HL-60 (cell line): ENCODE results near the gene KLF12.

Experiments
- DNase-seq, 2 experiments: peaks; one replicate each; pipeline ENCODE4 v3.0.0-alpha.2; 2010 to 2020; ENCODE audit warnings: low read depth in 1 of 2, low spot score in 1 of 2
- H3K27ac ChIP-seq: fragments of 250-450 bp; sonication (Bioruptor Pico); replicated peaks from 2 replicates; pipeline ENCODE4 v1.5.1; 2020; ENCODE audit warnings: mild to moderate bottlenecking, moderate library complexity
- H3K27me3 ChIP-seq: fragments of 250-450 bp; sonication (Bioruptor Pico); 2 replicates; pipeline ENCODE4 v1.5.1; 2021; ENCODE audit warnings: mild to moderate bottlenecking, moderate library complexity; ENCODE audit not compliant: insufficient read depth, poor library complexity, severe bottlenecking
- H3K4me3 ChIP-seq: replicated peaks from 2 replicates; pipeline ENCODE4 v1.5.1; 2011; ENCODE audit warnings: mild to moderate bottlenecking, control low read depth, low read length; ENCODE audit not compliant: insufficient read depth
- GABPA ChIP-seq: IDR thresholded peaks from 2 replicates; pipeline ENCODE4 v1.6.1; 2012; ENCODE audit warnings: low read depth
- POLR2AphosphoS5 ChIP-seq: IDR thresholded peaks from 2 replicates; pipeline ENCODE4 v1.6.1; 2012; ENCODE audit warnings: low read depth
- REST ChIP-seq: IDR thresholded peaks from 2 replicates; pipeline ENCODE4 v1.6.1; 2012; ENCODE audit warnings: low read depth; ENCODE audit not compliant: insufficient replicate concordance
- SPI1 ChIP-seq: IDR thresholded peaks from 2 replicates; pipeline ENCODE4 v1.6.1; 2012; ENCODE audit warnings: low read depth, mild to moderate bottlenecking, borderline replicate concordance
- TF ChIP-seq, protein P1 (sequence below): IDR thresholded peaks from one replicate; pipeline ENCODE4 v1.5.1; 2011; ENCODE audit warnings: low read length, control low read depth, inconsistent platforms; ENCODE audit not compliant: insufficient read depth

Gene KLF12

DNA sequence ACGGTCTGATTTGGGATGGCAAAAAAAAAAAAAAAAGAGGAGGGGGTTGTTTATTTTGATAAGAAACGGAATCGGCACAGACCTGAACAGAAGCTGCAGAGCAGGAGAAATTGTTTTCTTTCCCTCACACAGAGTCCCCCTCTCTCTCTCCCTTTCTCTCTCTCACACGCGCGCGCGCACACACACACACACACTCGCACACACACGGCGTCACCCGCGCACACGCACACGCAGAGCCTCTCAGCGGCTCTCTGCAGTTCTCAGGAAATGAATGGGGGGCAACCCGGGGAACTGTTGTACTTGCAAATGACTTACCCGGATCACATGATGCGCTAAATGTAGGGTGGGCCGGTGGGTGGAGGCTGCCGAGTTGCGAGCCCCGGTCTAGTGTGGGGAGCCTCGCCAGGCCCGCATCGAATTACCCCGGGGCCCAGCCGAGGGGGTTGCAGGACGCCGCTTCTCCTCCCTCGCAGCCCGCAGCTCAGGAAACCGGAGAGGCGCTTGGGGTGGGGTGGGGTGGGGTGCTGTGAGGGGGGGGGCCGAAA is 475 bp downstream of the KLF12 start:
- no peak for TF ChIP-seq SPI1
- no peak for TF ChIP-seq POLR2AphosphoS5
- TF ChIP-seq, protein P1, sequence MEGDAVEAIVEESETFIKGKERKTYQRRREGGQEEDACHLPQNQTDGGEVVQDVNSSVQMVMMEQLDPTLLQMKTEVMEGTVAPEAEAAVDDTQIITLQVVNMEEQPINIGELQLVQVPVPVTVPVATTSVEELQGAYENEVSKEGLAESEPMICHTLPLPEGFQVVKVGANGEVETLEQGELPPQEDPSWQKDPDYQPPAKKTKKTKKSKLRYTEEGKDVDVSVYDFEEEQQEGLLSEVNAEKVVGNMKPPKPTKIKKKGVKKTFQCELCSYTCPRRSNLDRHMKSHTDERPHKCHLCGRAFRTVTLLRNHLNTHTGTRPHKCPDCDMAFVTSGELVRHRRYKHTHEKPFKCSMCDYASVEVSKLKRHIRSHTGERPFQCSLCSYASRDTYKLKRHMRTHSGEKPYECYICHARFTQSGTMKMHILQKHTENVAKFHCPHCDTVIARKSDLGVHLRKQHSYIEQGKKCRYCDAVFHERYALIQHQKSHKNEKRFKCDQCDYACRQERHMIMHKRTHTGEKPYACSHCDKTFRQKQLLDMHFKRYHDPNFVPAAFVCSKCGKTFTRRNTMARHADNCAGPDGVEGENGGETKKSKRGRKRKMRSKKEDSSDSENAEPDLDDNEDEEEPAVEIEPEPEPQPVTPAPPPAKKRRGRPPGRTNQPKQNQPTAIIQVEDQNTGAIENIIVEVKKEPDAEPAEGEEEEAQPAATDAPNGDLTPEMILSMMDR, result no peak
- no peak for TF ChIP-seq GABPA
- no peak for TF ChIP-seq REST
- no peak for DNase-seq
- no peak overlapping the region for H3K4me3 ChIP-seq
- H3K27me3 ChIP-seq, result peaks cover 38% of the 10 kb centered on the region
- no peak overlapping the region for H3K27ac ChIP-seq

GRCh38 chr13:74132776-74133656 is 1.2 kb downstream of the KLF12 start:
- TF ChIP-seq REST (no peak), POLR2AphosphoS5 (no peak), SPI1 (no peak), GABPA (no peak)
- TF ChIP-seq, protein P1, result no peak
- DNase-seq, result no peak
- Histone ChIP-seq H3K27ac (no peak overlapping the region), H3K4me3 (no peak overlapping the region), H3K27me3 (peaks cover 37% of the 10 kb centered on the region)

DNA sequence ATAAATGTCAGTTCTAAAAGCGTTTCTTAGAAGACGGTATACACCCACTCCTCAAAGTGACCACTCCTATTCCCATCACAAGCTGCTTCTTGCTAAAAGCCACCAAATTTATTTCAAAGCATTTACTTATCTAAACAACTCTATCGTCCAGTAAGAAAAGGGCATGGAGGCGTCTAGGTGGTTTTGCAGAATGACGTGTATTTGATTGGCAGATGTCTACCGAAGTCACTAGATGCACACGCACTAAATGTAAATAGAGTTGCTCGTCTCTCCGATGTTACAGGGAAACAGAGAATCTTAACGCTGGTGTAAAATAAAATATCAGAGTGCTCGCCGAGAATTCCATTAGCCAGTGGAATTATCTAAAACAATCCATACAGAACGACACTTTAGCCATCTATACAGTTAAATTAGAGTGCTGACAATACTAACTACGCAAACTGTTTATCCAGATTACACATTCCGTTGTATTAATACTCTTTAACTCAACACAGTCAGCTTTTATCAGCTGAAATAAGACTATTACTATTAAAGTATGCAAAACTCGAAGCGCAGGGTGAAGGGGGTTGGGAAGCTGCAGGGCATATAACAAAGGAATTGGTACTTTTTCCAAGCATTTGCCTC is 1.9 kb downstream of the KLF12 start:
- no peak overlapping the region for H3K27ac ChIP-seq
- H3K4me3 ChIP-seq, result no peak overlapping the region
- no peak for DNase-seq
- peaks cover 32% of the 10 kb centered on the region for H3K27me3 ChIP-seq
- TF ChIP-seq SPI1 (no peak), REST (no peak)
